SK-N-SH (cell line): ENCODE data around the gene FBXO21.
"Not testable (repeated sequence)": the region's sequence is repeated elsewhere in the genome, so short reads cannot be mapped to it uniquely, and the experiment has no call there.

Experiments used
- EP300 ChIP-seq, 2 experiments: IDR thresholded peaks; 2 replicates each; pipeline versions ENCODE4 v1.4.0 to v1.6.1; 2012; ENCODE audit warnings: borderline replicate concordance in 1 of 2, low read depth in 1 of 2, low read length in 1 of 2
- EZH2phosphoT487 ChIP-seq: fragments of 200-600 bp; sonication (generic); IDR thresholded peaks from 2 replicates; pipeline ENCODE4 v1.6.1; 2017; ENCODE audit warnings: low read depth, mixed run types, mild to moderate bottlenecking, antibody characterized with exemption, moderate library complexity, borderline replicate concordance
- FOSL2 ChIP-seq: IDR thresholded peaks from 2 replicates; pipeline ENCODE4 v1.4.0; 2012; ENCODE audit warnings: low read depth, mild to moderate bottlenecking, moderate library complexity, borderline replicate concordance
- FOXM1 ChIP-seq: IDR thresholded peaks from 2 replicates; pipeline ENCODE4 v1.4.0; 2012; ENCODE audit warnings: low read depth, mild to moderate bottlenecking
- POLR2AphosphoS5 ChIP-seq: IDR thresholded peaks from 2 replicates; pipeline ENCODE4 v1.6.1; 2012; ENCODE audit warnings: low read depth, low read length
- RAD21 ChIP-seq: IDR thresholded peaks from 2 replicates; pipeline ENCODE4 v1.6.1; 2012; ENCODE audit warnings: mild to moderate bottlenecking, low read length
- RXRA ChIP-seq: IDR thresholded peaks from 2 replicates; pipeline ENCODE4 v1.4.0; 2012; ENCODE audit warnings: low read depth, mild to moderate bottlenecking, borderline replicate concordance
- TAF1 ChIP-seq: IDR thresholded peaks from 2 replicates; pipeline ENCODE4 v1.6.1; 2012; ENCODE audit warnings: low read depth, mild to moderate bottlenecking, low read length, moderate library complexity, borderline replicate concordance
- TCF12 ChIP-seq: IDR thresholded peaks from 2 replicates; pipeline ENCODE4 v1.4.0; 2012
- YY1 ChIP-seq: IDR thresholded peaks from 2 replicates; pipeline ENCODE4 v1.4.0; 2012; ENCODE audit warnings: low read depth, mild to moderate bottlenecking
- TF ChIP-seq, protein P1 (sequence below): fragments of 200-600 bp; sonication (generic); IDR thresholded peaks from 2 replicates; pipeline ENCODE4 v1.6.1; 2017; ENCODE audit warnings: antibody characterized with exemption, mild to moderate bottlenecking, moderate library complexity
- TF ChIP-seq, protein P2 (sequence below): IDR thresholded peaks from 2 replicates; pipeline ENCODE4 v1.4.0; 2012; ENCODE audit warnings: low read depth

GRCh38 chr12:117196334-117196733 is 6.1 kb upstream of the FBXO21 start:
- TF ChIP-seq FOSL2; POLR2AphosphoS5; EZH2phosphoT487; RAD21; EP300 (IDR thresholded peaks at IDR 0.05; ENCODE audit: borderline replicate concordance in 1 of 2, low read depth in 1 of 2, low read length in 1 of 2); FOXM1; RXRA; TAF1; TCF12; YY1: not testable (repeated sequence)
- TF ChIP-seq, protein P1, sequence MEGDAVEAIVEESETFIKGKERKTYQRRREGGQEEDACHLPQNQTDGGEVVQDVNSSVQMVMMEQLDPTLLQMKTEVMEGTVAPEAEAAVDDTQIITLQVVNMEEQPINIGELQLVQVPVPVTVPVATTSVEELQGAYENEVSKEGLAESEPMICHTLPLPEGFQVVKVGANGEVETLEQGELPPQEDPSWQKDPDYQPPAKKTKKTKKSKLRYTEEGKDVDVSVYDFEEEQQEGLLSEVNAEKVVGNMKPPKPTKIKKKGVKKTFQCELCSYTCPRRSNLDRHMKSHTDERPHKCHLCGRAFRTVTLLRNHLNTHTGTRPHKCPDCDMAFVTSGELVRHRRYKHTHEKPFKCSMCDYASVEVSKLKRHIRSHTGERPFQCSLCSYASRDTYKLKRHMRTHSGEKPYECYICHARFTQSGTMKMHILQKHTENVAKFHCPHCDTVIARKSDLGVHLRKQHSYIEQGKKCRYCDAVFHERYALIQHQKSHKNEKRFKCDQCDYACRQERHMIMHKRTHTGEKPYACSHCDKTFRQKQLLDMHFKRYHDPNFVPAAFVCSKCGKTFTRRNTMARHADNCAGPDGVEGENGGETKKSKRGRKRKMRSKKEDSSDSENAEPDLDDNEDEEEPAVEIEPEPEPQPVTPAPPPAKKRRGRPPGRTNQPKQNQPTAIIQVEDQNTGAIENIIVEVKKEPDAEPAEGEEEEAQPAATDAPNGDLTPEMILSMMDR = not testable (repeated sequence)
- TF ChIP-seq, protein P2, sequence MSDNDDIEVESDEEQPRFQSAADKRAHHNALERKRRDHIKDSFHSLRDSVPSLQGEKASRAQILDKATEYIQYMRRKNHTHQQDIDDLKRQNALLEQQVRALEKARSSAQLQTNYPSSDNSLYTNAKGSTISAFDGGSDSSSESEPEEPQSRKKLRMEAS = not testable (repeated sequence)
